Liver (tissue), 9 donors: ENCODE results near the gene NTNG1. TPM values are rescaled to one million over a fixed set of nuclear protein-coding genes. Genes with fewer than 3 reads are reported as not detected.

Experiments used
- DNase-seq: peaks from one replicate; pipeline ENCODE4 v3.0.0-alpha.2; 2017; ENCODE audit warnings: low spot score
- H3K27ac ChIP-seq, 2 donors: one replicate each; pipeline ENCODE4 v1.7.0; 2013; ENCODE audit warnings: inconsistent platforms in 2 of 2, low read length in 2 of 2, control low read depth in 1 of 2, low read depth in 1 of 2, mild to moderate bottlenecking in 1 of 2
- H3K27me3 ChIP-seq, 4 donors: one replicate each; pipeline versions ENCODE4 v1.6.1 to v1.7.0; 2013; ENCODE audit warnings: low read length in 3 of 4, inconsistent platforms in 1 of 4, mild to moderate bottlenecking in 1 of 4, moderate library complexity in 1 of 4; ENCODE audit not compliant: control insufficient read depth in 4 of 4, insufficient read depth in 4 of 4
- H3K36me3 ChIP-seq, 4 donors: one replicate each; pipeline versions ENCODE4 v1.6.1 to v1.7.0; 2013; ENCODE audit warnings: low read length in 3 of 4, mild to moderate bottlenecking in 3 of 4, low read depth in 1 of 4, moderate library complexity in 1 of 4; ENCODE audit not compliant: control insufficient read depth in 4 of 4, insufficient read depth in 3 of 4
- H3K4me1 ChIP-seq, 4 donors: one replicate each; pipeline versions ENCODE4 v1.6.1 to v1.7.0; 2013; ENCODE audit warnings: low read length in 3 of 4, mild to moderate bottlenecking in 3 of 4, moderate library complexity in 1 of 4; ENCODE audit not compliant: control insufficient read depth in 4 of 4, insufficient read depth in 4 of 4
- H3K4me3 ChIP-seq, 3 donors: one replicate each; pipeline versions ENCODE4 v1.6.1 to v1.7.0; 2013; ENCODE audit warnings: low read length in 3 of 3, control low read depth in 1 of 3, low read depth in 1 of 3, mild to moderate bottlenecking in 1 of 3
- H3K9ac ChIP-seq, 2 donors: one replicate each; pipeline ENCODE4 v1.7.0; 2013; ENCODE audit warnings: low read length in 2 of 2, mild to moderate bottlenecking in 2 of 2, moderate library complexity in 2 of 2, control low read depth in 1 of 2, low read depth in 1 of 2
- H3K9me3 ChIP-seq, 4 donors: one replicate each; pipeline versions ENCODE4 v1.6.1 to v1.7.0; 2013; ENCODE audit warnings: low read length in 3 of 4; ENCODE audit not compliant: control insufficient read depth in 4 of 4
- EGR1 ChIP-seq, 2 donors: IDR thresholded peaks; 2 replicates each; pipeline ENCODE4 v1.6.1; 2016 to 2018; ENCODE audit warnings: antibody characterized with exemption in 2 of 2, low read depth in 2 of 2
- FOXA1 ChIP-seq: IDR thresholded peaks from 2 replicates; pipeline ENCODE4 v1.6.1; 2016; ENCODE audit warnings: antibody characterized with exemption
- FOXA2 ChIP-seq: IDR thresholded peaks from 2 replicates; pipeline ENCODE4 v1.6.1; 2016; ENCODE audit warnings: antibody characterized with exemption
- GABPA ChIP-seq, 2 donors: IDR thresholded peaks in 1 of 2; conservative IDR thresholded peaks in 1 of 2; 2 replicates each; pipeline ENCODE4 v1.6.1; 2016; ENCODE audit warnings: antibody characterized with exemption in 2 of 2, mild to moderate bottlenecking in 1 of 2, moderate library complexity in 1 of 2
- HNF4A ChIP-seq, 2 donors: conservative IDR thresholded peaks; 2 replicates each; pipeline ENCODE4 v1.6.1; 2016; ENCODE audit warnings: antibody characterized with exemption in 2 of 2, mild to moderate bottlenecking in 2 of 2
- HNF4G ChIP-seq: IDR thresholded peaks from 2 replicates; pipeline ENCODE4 v1.6.1; 2016; ENCODE audit warnings: antibody characterized with exemption
- JUND ChIP-seq, 2 donors: IDR thresholded peaks; 2 replicates each; pipeline ENCODE4 v1.6.1; 2016; ENCODE audit warnings: antibody characterized with exemption in 2 of 2
- NR2F2 ChIP-seq: IDR thresholded peaks from 2 replicates; pipeline ENCODE4 v1.6.1; 2016; ENCODE audit warnings: antibody characterized with exemption
- RAD21 ChIP-seq, 2 donors: IDR thresholded peaks; 2 replicates each; pipeline ENCODE4 v1.6.1; 2016; ENCODE audit warnings: antibody characterized with exemption in 2 of 2, mild to moderate bottlenecking in 2 of 2
- RXRA ChIP-seq, 2 donors: IDR thresholded peaks; 2 replicates each; pipeline ENCODE4 v1.6.1; 2017 to 2018; ENCODE audit warnings: antibody characterized with exemption in 2 of 2, mild to moderate bottlenecking in 1 of 2
- SP1 ChIP-seq: IDR thresholded peaks from 2 replicates; pipeline ENCODE4 v1.6.1; 2018; ENCODE audit warnings: antibody characterized with exemption, mild to moderate bottlenecking
- TAF1 ChIP-seq: conservative IDR thresholded peaks from 2 replicates; pipeline ENCODE4 v1.6.1; 2016; ENCODE audit warnings: antibody characterized with exemption, mild to moderate bottlenecking
- YY1 ChIP-seq: IDR thresholded peaks from 2 replicates; pipeline ENCODE4 v1.6.1; 2016; ENCODE audit warnings: antibody characterized with exemption, mild to moderate bottlenecking
- WGBS: extraction: QIAGEN DNeasy Blood & Tissue Kit; methylation state at CpG from one replicate; pipeline ENCODE4 v1.1.7; 2013; 5-methylcytosine and 5-hydroxymethylcytosine counted together
- polyA plus RNA-seq, 2 donors: library from polyadenylated mRNA; stranded (reverse) in 1 of 2; unstranded in 1 of 2; fragments of 200-250 nt in 1 of 2; fragments of >200 nt in 1 of 2; fragmentation: Nextera tagmentation in 1 of 2; extraction: Ambion mirVana in 1 of 2; gene quantifications; one replicate each; pipeline versions ENCODE4 v1.2.1 to v1.2.3, GENCODE V29; 2013 to 2015
- total RNA-seq, 2 donors: library from RNA; depleted of rRNA; stranded (reverse); fragments of >200 nt; gene quantifications; one replicate each; pipeline ENCODE4 v1.2.3, GENCODE V29; 2014
- TF ChIP-seq, protein P1 (sequence below): IDR thresholded peaks from 2 replicates; pipeline ENCODE4 v1.6.1; 2016; ENCODE audit warnings: antibody characterized with exemption
- TF ChIP-seq, protein P2 (sequence below): IDR thresholded peaks from 2 replicates; pipeline ENCODE4 v1.6.1; 2016; ENCODE audit warnings: antibody characterized with exemption, mild to moderate bottlenecking
- TF ChIP-seq, protein P3 (sequence below): IDR thresholded peaks from 2 replicates; pipeline ENCODE4 v1.6.1; 2016; ENCODE audit warnings: antibody characterized with exemption
- TF ChIP-seq, protein P4 (sequence below): IDR thresholded peaks from 2 replicates; pipeline ENCODE4 v1.6.1; 2016; ENCODE audit warnings: antibody characterized with exemption
- TF ChIP-seq, protein P5 (sequence below): fragments of 150-350 bp; IDR thresholded peaks from 2 replicates; pipeline ENCODE4 v1.5.1; 2017; ENCODE audit warnings: improper control_type of control experiment, low read depth, low read length; ENCODE audit not compliant: missing input control
- donor health status: healthy.
- donor health status: healthy.
- donor health status: healthy.
- donor health status: healthy.
- donor health status: healthy.

Gene NTNG1
- total and polyA plus RNA-seq, 4 donors, result under 0.01 TPM; not detected in 2

DNA sequence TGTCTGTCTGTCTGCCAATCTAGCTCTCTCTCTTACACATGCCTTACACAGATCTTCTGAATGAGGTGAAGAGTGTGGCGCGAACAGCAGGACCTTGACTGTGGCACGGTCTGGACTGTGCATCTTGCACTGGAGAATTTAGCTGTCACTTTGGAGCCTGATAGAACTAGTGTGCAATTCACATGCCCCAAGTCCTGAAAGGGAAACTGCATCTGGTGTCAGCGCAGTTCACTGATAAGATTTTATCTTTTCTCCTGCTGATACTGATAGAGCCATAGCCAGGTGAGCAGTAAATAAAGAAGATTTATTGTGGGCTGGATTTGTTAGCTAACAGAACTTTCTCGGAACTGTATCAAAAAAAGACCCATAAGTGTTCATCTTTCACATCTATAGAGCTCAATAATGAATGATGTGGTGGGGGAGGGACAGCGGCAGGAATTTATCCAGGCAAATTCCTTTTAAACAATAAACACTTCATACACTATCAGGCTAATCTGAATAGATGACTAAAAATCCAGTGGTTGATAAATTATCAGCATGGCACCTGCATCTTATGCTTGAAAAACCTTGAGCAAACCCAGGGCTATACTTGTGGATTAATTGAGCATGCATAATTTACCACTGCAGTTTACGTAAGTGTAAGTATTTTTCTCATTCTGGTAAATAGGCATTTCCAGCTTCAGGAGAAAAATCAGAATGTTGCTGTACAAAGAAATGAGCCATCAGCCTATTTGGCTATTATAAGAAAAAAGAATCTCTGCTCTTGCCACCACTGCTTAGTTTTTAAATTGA, 104.1 kb downstream of the NTNG1 start:
- Histone ChIP-seq H3K36me3 (no peaks in the 10 kb centered on the region), H3K4me1 (no peaks in the 10 kb centered on the region), H3K27me3 (no peaks in the 10 kb centered on the region), H3K9ac (no peak overlapping the region), H3K4me3 (no peak overlapping the region), H3K9me3 (no peaks in the 10 kb centered on the region), H3K27ac (no peak overlapping the region)
- TF ChIP-seq SP1 (no peak), TAF1 (no peak), HNF4G (no peak), JUND (IDR thresholded peaks at IDR 0.05) (no peak), YY1 (no peak), FOXA2 (no peak), NR2F2 (no peak), RXRA (IDR thresholded peaks at IDR 0.05) (no peak), FOXA1 (no peak), RAD21 (IDR thresholded peaks at IDR 0.05) (no peak), EGR1 (IDR thresholded peaks at IDR 0.05; ENCODE audit: low read depth in 2 of 2) (no peak), GABPA (IDR thresholded peaks at IDR 0.05 in 1 of 2, conservative IDR thresholded peaks at IDR 0.05 in 1 of 2) (no peak), HNF4A (conservative IDR thresholded peaks at IDR 0.05) (no peak)
- TF ChIP-seq, protein P1, sequence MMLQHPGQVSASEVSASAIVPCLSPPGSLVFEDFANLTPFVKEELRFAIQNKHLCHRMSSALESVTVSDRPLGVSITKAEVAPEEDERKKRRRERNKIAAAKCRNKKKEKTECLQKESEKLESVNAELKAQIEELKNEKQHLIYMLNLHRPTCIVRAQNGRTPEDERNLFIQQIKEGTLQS, result no peak
- TF ChIP-seq, protein P2, sequence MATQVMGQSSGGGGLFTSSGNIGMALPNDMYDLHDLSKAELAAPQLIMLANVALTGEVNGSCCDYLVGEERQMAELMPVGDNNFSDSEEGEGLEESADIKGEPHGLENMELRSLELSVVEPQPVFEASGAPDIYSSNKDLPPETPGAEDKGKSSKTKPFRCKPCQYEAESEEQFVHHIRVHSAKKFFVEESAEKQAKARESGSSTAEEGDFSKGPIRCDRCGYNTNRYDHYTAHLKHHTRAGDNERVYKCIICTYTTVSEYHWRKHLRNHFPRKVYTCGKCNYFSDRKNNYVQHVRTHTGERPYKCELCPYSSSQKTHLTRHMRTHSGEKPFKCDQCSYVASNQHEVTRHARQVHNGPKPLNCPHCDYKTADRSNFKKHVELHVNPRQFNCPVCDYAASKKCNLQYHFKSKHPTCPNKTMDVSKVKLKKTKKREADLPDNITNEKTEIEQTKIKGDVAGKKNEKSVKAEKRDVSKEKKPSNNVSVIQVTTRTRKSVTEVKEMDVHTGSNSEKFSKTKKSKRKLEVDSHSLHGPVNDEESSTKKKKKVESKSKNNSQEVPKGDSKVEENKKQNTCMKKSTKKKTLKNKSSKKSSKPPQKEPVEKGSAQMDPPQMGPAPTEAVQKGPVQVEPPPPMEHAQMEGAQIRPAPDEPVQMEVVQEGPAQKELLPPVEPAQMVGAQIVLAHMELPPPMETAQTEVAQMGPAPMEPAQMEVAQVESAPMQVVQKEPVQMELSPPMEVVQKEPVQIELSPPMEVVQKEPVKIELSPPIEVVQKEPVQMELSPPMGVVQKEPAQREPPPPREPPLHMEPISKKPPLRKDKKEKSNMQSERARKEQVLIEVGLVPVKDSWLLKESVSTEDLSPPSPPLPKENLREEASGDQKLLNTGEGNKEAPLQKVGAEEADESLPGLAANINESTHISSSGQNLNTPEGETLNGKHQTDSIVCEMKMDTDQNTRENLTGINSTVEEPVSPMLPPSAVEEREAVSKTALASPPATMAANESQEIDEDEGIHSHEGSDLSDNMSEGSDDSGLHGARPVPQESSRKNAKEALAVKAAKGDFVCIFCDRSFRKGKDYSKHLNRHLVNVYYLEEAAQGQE, result no peak
- TF ChIP-seq, protein P3, sequence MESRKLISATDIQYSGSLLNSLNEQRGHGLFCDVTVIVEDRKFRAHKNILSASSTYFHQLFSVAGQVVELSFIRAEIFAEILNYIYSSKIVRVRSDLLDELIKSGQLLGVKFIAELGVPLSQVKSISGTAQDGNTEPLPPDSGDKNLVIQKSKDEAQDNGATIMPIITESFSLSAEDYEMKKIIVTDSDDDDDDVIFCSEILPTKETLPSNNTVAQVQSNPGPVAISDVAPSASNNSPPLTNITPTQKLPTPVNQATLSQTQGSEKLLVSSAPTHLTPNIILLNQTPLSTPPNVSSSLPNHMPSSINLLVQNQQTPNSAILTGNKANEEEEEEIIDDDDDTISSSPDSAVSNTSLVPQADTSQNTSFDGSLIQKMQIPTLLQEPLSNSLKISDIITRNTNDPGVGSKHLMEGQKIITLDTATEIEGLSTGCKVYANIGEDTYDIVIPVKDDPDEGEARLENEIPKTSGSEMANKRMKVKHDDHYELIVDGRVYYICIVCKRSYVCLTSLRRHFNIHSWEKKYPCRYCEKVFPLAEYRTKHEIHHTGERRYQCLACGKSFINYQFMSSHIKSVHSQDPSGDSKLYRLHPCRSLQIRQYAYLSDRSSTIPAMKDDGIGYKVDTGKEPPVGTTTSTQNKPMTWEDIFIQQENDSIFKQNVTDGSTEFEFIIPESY, result no peak
- TF ChIP-seq, protein P4, sequence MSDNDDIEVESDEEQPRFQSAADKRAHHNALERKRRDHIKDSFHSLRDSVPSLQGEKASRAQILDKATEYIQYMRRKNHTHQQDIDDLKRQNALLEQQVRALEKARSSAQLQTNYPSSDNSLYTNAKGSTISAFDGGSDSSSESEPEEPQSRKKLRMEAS, result no peak
- TF ChIP-seq, protein P5, sequence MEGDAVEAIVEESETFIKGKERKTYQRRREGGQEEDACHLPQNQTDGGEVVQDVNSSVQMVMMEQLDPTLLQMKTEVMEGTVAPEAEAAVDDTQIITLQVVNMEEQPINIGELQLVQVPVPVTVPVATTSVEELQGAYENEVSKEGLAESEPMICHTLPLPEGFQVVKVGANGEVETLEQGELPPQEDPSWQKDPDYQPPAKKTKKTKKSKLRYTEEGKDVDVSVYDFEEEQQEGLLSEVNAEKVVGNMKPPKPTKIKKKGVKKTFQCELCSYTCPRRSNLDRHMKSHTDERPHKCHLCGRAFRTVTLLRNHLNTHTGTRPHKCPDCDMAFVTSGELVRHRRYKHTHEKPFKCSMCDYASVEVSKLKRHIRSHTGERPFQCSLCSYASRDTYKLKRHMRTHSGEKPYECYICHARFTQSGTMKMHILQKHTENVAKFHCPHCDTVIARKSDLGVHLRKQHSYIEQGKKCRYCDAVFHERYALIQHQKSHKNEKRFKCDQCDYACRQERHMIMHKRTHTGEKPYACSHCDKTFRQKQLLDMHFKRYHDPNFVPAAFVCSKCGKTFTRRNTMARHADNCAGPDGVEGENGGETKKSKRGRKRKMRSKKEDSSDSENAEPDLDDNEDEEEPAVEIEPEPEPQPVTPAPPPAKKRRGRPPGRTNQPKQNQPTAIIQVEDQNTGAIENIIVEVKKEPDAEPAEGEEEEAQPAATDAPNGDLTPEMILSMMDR, result no peak
- DNase-seq, result no peak
- 54% methylated on average over 7 of the region's 7 CpGs for WGBS
